IPS-18c (cell line): ENCODE measurements around the gene RHBDD1.

Experiments used
- H3K4me3 ChIP-seq: 2 replicates; pipeline ENCODE4 v1.7.0; 2013; ENCODE audit warnings: low read depth, mild to moderate bottlenecking, low read length, moderate library complexity; ENCODE audit not compliant: insufficient read depth
- H3K9me3 ChIP-seq: one replicate; pipeline ENCODE4 v1.6.1; 2013; ENCODE audit warnings: mild to moderate bottlenecking, low read length, moderate library complexity; ENCODE audit not compliant: control insufficient read depth, insufficient read depth

RHBDD1 gene, protein sequence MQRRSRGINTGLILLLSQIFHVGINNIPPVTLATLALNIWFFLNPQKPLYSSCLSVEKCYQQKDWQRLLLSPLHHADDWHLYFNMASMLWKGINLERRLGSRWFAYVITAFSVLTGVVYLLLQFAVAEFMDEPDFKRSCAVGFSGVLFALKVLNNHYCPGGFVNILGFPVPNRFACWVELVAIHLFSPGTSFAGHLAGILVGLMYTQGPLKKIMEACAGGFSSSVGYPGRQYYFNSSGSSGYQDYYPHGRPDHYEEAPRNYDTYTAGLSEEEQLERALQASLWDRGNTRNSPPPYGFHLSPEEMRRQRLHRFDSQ

DNA sequence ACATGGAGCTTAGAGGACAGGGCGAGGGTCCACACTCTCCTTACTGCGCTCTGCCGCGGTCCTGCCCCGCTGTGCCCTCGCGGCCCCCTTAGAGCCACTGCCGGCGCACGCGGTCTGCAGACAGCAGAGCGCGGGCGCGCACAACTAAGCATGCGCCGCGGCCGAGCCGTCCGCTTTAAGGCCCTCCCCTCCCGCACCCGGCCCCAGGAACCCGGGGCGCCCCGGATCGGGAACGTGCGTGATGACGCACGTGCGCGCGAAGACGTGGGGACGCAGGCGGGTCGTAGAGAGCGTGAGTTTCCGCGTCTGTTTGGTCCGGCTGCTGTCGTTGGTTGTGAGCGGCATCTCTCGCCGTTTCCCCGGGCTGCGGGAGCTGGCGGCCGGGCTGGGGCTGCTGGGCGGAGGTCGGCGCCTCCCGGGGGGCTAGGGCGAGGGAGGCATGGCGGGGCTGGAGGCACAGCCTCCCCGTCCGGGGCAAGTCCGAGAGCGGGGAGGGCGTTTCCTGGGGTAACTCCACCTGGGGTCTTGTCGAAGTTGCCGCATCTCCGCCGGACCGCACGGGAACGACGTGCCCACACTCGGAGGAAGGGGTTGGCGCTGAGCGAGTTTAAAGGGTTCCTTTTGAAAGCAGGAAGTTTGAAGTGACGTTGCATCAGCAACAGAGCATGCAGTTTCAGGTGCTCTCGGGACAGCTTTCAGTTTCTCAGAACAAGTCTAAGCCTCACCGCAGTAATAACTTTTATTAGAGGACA, at the start of gene RHBDD1:
Gene RHBDD1 (plus strand): TSS at position 259 of the 752 bp plus-strand sequence. CDS start 28,640 bp downstream, outside the sequence.
- Histone ChIP-seq H3K4me3 (peak within 1 kb of the TSS; percentile 75), H3K9me3 (no peaks in the 10 kb centered on the region)

DNA sequence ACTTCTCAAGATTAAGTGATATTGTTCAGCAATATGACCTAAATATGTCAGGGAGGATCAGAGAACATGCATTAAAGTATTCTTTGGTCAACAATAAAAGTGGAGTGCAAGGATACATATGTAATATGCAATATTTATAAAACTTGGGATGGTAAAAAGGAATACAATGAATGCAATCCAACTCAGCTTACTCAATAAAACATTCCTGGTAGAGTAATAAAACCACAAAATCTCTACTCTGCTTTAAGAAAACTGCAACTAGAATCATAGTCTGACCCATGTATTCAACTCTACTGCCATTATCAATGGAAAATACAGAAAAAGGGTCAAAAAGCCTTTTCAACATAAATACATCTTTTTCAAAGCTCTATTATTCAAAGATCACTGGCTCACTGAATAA, 47.8 kb upstream of the RHBDD1 start:
- no peaks in the 10 kb centered on the region for H3K9me3 ChIP-seq
- no peak overlapping the region for H3K4me3 ChIP-seq

DNA sequence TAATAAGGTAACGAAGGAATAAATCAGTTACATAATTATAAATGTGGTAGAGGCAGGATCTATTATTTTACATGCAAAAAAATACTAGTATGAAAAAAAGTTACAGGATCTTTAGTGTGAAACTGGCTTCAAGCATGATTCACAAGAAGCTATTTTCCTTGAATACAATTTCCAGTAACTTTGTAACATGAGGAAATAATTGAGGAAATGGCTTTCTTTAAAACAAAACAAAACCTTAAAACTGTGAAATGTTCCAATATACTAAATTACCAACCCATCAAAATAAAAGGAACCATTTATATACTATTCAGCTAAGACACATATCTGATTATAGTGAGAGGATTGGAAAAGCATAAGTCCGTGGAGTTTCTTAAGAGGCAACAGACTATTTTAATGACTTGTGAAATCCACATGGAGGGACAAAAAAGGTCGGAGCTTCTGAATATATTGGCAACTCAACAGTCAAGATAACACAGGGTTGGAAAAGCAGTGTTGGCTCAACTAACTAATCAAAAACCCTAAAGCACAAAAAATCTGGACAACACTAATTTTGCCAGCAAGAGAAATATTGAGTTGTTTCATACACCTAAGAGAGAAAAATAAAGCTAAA, 46.9 kb upstream of the RHBDD1 start:
- Histone ChIP-seq H3K4me3 (no peak overlapping the region), H3K9me3 (no peaks in the 10 kb centered on the region)

DNA sequence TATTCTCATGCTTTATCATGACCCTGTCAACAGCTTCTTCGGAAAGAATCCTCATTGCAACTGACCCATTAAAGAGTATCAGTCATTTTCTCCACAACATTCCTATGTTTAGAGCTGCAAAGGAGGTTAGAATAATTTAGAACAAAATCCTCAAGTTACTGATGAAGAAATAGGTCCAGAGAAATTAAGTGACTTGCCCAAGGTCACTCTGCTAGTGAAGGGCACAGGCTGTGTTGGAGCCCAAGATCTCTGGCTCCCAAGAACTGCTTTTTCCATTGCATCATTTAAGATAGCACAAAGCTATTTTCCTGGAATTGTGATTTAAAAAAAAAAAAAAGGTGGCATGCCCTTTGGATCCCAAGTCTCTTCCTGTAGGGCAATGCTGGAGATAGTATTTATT, 45.8 kb upstream of the RHBDD1 start:
- H3K4me3 ChIP-seq, result no peak overlapping the region
- H3K9me3 ChIP-seq, result no peaks in the 10 kb centered on the region

DNA sequence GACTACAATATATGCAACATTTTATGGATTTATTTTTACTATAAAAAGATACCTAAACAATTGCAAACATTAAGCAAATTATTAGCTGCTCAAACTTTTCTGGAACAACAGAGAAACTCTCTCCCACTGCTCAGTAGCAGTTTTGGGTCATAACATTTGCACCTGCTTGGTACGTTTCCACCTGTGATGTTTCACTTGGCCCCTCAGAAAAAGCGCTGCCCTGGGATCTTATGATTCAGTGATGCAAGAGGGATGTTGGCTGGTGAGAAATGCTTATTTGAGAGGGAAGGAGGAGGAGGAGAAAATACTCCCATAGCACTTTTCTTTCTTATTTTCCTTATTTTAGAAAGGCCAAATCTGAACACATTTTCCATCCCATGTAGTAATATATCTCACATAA, 45.4 kb upstream of the RHBDD1 start:
- Histone ChIP-seq H3K4me3 (peak overlapping the region; percentile 68; the same call in 1 of the 2 replicates), H3K9me3 (no peaks in the 10 kb centered on the region)

DNA sequence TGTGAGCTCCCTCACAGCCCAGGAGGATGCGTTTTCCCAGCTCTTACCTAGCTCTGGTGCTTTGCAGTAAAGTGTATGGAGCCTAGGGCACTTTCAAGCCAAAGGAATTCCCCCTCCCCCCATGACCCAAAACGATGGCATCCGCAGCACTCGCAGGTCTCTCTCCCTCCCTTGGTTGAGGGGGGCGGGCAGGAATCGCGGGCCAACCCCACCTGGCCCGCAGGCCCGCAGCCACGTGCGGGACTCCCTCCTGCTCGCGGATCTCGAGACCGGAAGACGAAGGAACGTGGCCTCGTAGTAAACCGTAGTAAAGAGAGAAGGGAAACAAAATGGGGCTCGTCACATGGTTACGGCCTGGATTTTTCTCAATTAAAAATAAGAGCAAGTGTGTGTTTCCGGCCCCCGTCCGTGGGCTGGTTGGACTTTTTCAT, 44.8 kb upstream of the RHBDD1 start:
- Histone ChIP-seq H3K4me3 (peak overlapping the region; percentile 68), H3K9me3 (no peaks in the 10 kb centered on the region)

DNA sequence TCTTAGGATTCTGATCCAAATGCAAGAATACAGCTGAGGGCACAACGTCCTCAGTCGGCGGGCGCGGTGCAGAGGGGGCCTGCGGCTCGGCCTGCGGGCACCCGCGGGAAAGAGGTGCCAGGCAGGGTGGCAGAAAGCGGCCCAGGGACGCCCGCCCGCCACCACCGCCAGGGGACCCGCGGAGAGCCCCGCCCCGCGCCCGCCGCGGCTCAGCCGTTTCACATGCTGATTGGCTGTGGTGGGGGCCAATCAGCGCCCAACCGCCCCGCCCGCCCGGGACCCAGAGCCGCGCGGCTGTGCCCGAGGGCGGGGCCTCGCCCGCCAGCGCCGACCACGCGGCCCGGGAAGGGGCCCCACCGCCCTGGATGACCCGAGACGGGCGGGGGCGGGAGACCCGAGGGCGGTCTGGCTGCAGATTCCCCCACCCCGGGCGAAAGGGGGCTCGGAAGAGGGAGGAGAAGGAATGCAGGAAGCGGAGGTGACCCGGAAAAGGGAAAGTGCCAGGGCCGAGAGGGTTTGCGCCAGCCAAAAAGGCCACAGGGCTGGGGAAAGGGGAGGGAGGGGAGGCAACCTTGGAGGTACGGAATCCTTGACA, 44.3 kb upstream of the RHBDD1 start:
- peak overlapping the region; percentile 68 for H3K4me3 ChIP-seq
- H3K9me3 ChIP-seq, result no peaks in the 10 kb centered on the region

DNA sequence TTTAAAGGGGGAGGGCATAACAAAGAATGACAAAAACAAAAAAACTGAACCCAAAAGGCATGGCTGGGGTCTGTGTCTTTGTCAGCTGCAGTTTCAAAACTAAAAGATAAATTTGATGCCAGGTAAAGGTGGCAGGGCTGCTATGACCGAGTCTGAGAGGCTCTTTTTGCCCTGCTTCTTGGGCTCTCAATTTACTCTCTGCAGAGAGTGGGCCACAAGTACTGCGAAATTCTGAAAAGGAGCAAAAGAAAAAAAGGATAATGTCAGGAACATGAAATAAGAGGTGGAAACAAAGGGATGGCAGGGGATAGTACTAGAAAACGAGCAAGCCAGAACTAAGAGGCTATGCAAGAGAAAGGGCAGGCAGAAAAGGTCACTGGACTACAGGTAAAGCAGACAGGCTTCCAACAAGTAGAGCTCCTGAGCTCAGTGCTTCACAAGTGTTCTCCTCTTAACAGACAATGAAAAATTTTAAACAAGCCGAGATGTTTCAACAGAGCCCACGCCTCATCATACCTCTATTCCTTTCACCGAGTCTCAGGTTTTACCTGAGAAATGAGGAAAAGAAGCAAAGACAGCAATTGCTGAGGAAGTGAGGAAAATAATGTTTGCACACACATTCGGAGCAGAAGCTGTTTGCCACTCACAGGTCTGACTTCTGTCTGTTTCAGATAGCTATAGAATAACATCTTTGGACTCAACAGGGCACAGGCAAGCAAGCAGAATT, 43.5 kb upstream of the RHBDD1 start:
- no peaks in the 10 kb centered on the region for H3K9me3 ChIP-seq
- H3K4me3 ChIP-seq, result peak overlapping the region; percentile 60

DNA sequence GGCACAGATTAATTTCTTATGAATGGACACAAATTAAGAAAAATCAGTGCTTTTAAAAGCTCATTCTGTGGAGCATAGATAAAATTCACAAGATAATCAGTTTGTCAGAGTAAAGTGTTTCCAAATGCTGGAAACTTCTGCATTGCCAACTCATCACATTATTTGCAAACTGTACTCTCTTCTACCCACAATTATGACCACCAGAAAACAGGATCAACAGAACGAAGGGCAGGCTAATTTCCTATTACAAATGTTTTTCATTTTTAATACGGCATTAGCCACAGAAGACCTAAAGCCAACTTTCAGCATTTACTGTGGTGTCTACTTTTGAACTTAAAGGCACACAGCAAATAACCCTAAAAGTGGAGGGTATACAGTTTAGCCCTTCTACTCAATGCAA, 42.2 kb upstream of the RHBDD1 start:
- no peak overlapping the region for H3K4me3 ChIP-seq
- peaks cover 2% of the 10 kb centered on the region for H3K9me3 ChIP-seq

DNA sequence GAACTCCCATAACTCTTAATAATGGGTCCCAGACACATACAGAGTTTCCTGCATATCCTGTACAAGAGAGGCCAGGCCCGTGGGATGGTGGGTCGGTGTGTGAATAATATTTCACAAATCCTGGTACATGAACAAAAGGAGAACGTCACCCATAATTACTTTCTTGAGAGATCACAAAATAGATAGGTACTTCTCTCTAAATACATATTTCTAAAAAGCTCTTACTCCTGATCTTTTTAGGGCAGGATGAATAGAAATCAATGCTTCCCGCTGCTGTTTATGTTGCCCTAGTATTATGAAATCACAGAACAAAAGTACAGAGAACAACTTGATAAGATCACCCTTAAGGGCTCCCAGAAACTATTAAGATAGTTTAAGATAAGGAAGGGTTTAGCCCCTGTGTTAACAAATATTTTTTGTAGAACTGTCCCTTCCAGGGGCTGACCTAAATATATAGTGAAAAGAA, 41.6 kb upstream of the RHBDD1 start:
- peaks cover 2% of the 10 kb centered on the region for H3K9me3 ChIP-seq
- H3K4me3 ChIP-seq, result no peak overlapping the region

DNA sequence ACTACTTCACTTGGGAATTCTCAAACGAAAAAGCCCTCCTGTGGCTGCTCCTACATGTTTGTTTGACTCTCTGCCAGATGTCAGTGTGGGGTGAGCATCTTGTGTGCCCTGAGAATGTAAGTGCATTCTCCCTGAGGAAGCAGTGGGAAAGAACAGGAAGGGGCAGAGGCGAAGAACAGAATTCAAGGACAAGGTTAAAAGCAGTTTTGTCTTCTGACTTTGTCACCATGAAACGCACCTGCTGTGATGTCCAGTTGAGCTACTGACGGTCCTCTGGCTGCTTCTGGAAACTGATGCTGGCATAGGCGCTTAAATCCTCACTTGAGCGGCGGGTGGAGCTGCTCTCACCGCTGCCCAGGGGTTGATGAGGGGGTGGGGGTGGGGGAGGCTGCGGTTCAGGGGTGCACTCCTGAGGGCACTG, 41.1 kb upstream of the RHBDD1 start:
- Histone ChIP-seq H3K9me3 (peaks cover 2% of the 10 kb centered on the region), H3K4me3 (no peak overlapping the region)

DNA sequence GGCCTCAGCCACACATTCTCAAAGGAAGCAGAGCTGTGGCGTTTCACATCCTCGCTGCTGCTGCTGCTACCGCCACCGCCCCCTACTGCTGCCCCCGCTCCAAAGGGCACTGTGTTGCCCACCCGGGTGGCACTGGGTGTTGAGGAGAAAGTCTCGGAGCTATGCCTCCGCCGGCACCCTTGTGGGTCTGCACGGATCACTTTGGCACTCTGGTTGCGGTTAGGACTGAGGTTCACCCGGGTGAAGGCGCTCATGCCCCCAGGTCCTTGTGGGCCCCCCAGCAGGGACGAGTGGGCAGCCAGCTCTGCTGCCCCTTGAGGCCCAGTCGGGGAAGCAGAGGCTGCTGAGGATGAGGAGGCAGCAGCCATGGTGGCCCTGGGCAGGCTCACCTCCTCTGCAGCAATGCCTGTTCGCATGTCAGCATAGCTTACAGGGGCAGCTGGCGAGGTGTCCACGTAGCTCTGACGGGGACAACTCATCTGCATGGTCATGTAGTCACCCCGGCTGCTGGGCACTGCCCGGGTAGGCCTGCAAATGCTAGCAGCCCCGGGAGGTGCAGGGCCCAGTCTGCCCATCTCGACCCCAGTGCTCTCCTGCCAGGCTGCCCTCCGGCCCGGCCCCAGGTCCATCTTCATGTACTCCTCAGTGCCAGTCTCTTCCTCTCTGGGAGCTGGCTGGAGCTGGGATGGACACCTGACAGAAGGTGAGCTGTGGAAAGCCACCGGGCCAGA, 40.4 kb upstream of the RHBDD1 start:
- H3K4me3 ChIP-seq, result no peak overlapping the region
- H3K9me3 ChIP-seq, result peaks cover 2% of the 10 kb centered on the region

DNA sequence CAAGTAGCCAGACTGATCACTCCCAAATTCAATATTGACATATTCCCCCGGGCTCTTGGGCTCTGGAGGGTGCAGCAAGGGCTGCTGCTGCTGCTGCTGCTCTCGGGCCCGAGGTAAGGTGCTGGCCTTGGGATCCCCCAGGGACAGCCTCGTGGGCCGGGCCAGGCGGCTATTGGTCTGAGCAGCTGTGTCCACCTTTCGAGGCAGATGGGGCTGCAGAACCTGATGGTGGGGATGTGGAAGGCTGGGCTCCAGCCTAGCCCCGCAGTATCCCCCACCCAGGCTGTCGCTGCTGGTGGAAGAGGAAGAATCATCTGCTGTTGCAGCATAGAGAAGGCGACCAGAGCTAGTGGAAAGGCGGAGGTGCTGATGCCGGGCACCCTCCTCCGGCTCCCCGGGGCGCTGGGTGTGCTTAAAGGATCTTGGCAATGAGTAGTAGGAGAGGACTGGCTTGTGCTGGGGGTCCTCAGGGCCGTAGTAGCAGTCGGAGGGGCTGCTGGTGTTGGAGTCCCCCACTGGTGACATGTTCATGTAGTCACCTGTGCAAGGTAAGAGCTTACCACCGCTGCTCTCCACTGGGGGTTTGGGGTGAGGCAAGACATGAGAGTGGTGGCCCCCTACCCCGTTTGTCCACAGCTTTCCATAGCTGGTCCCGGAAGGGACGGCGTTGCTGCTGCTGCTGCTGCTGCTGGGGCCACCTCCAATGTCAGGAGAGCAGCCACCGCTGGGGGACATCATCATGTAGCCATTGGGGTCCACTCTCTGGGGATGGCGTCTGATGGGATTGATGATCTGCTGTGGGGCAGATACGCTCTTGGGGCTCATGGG, 39.6 kb upstream of the RHBDD1 start:
- no peak overlapping the region for H3K4me3 ChIP-seq
- peaks cover 2% of the 10 kb centered on the region for H3K9me3 ChIP-seq

DNA sequence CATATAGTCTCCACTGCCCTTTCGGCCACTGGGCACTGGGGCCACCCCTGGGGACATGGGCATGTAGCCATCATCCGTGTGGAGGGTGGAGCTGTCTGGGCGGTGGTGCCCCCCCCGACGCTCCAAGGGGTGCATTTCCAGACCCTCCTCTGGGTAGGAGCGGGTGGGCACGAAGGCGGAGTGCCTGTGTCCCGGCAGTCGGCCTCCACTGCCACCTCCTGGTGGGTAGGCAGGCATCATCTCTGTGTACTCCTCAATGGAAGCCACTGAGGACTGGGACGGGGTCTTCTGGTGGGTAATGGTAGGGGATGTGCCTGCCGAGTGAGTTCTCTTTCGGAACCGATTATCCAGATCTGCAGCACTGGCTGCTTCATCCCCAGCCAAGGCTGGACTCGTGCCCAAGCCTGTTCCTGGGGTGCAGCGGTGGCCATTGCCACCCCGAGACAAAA, 39.0 kb upstream of the RHBDD1 start:
- Histone ChIP-seq H3K9me3 (peaks cover 2% of the 10 kb centered on the region), H3K4me3 (no peak overlapping the region)

DNA sequence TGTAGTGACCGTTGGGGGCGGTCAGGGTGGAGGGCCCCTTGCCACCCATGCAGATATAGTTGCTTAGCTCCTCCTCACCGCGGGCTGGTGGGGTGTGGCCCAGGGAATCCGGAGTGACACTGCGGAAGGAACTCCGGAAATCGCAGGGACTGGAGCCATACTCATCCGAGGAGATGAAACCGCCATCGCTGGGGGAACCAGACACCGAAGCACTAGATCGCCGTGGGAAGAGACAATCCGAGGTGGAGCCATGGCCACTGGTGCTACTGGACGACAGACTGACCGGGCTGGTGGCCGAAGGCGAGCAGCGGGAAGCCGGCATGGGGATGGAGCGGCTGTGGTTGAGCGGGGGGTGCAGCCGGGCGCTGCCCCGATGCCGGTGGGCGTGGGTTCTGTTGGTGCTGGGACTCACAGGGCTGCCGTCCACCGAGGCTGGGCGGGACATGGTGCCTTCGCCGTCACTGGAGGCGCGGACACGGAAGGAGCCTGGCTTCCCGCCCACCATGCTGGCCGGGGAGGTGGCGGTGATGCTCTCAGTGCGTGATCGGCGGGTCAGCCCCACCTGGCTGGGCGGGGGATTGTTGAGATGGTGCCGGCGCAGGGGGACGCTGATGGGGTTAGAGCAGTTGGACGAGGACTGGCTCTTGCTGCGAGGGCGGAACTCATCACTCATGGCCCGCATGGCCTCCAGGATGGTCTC, 38.4 kb upstream of the RHBDD1 start:
- H3K4me3 ChIP-seq, result no peak overlapping the region; the same call in 1 of the 2 replicates
- peaks cover 2% of the 10 kb centered on the region for H3K9me3 ChIP-seq
